Chondrocyte (in vitro differentiated cells): ENCODE results near the gene INPP5A. TPM values are rescaled to one million over a fixed set of nuclear protein-coding genes. Genes with fewer than 3 reads are reported as not detected.

ENCODE experiments used
- DNase-seq: peaks from one replicate; pipeline ENCODE4 v3.0.0; 2021; ENCODE audit warnings: mixed read lengths, low spot score
- H3K27ac Mint-ChIP-seq: one replicate; pipeline ENCODE4 v1.8.0; 2021; ENCODE audit warnings: mild to moderate bottlenecking, moderate library complexity, mixed read lengths; ENCODE audit not compliant: unreplicated experiment
- H3K27me3 Mint-ChIP-seq: 2 replicates; pipeline ENCODE4 v1.8.0; 2021; ENCODE audit warnings: low read depth, mixed read lengths
- H3K36me3 Mint-ChIP-seq: 2 replicates; pipeline ENCODE4 v1.8.0; 2021; ENCODE audit warnings: low read depth, mixed read lengths
- H3K4me1 Mint-ChIP-seq: 2 replicates; pipeline ENCODE4 v1.8.0; 2021; ENCODE audit warnings: low read depth, mild to moderate bottlenecking, mixed read lengths
- H3K4me3 Mint-ChIP-seq: one replicate; pipeline ENCODE4 v1.8.0; 2021; ENCODE audit warnings: mild to moderate bottlenecking, moderate library complexity, mixed read lengths; ENCODE audit not compliant: unreplicated experiment
- H3K9me3 Mint-ChIP-seq: 2 replicates; pipeline ENCODE4 v1.8.0; 2021; ENCODE audit warnings: low read depth, mixed read lengths
- CTCF ChIP-seq: fragments of 200-600 bp; sonication (generic); IDR thresholded peaks from 2 replicates; pipeline ENCODE4 v1.5.0; 2021; ENCODE audit warnings: antibody characterized with exemption, mild to moderate bottlenecking, moderate library complexity
- total RNA-seq: library from RNA; stranded (reverse); gene quantifications from 3 replicates; pipeline ENCODE4 v1.2.1, GENCODE V29; 2021

INPP5A gene
- total RNA-seq, 1 donor from 2014 or later, result 40.6 TPM

- no peak overlapping the region for H3K27ac Mint-ChIP-seq
- H3K4me3 Mint-ChIP-seq, result no peak overlapping the region
- peaks cover 3% of the 10 kb centered on the region for H3K36me3 Mint-ChIP-seq
- H3K4me1 Mint-ChIP-seq, result peaks cover 15% of the 10 kb centered on the region
- no peak for TF ChIP-seq CTCF
- DNase-seq, result peak; percentile 68
- peaks cover 12% of the 10 kb centered on the region for H3K27me3 Mint-ChIP-seq
- peaks cover 16% of the 10 kb centered on the region for H3K9me3 Mint-ChIP-seq
These were observed 10.1 kb upstream of the INPP5A start for GRCh38 chr10:132527339-132528063.

- H3K27ac Mint-ChIP-seq, result no peak overlapping the region
- no peak overlapping the region for H3K4me3 Mint-ChIP-seq
- H3K9me3 Mint-ChIP-seq, result peaks cover 17% of the 10 kb centered on the region
- H3K27me3 Mint-ChIP-seq, result peaks cover 12% of the 10 kb centered on the region
- H3K4me1 Mint-ChIP-seq, result peaks cover 22% of the 10 kb centered on the region
- H3K36me3 Mint-ChIP-seq, result peaks cover 3% of the 10 kb centered on the region
- TF ChIP-seq CTCF, result no peak
- DNase-seq, result peak; percentile 38
These were observed 9.4 kb upstream of the INPP5A start for GRCh38 chr10:132528064-132528691.

GRCh38 chr10:132532179-132532578, 5.4 kb upstream of the INPP5A start:
- Mint-ChIP-seq H3K4me3 (no peak overlapping the region), H3K27ac (no peak overlapping the region), H3K27me3 (peaks cover 6% of the 10 kb centered on the region), H3K9me3 (peaks cover 17% of the 10 kb centered on the region), H3K4me1 (peaks cover 41% of the 10 kb centered on the region), H3K36me3 (peaks cover 3% of the 10 kb centered on the region)
- no peak for TF ChIP-seq CTCF
- no peak for DNase-seq

GRCh38 chr10:132532749-132533560, 4.6 kb upstream of the INPP5A start:
- DNase-seq, result peak; percentile 40
- no peak for TF ChIP-seq CTCF
- peaks cover 3% of the 10 kb centered on the region for H3K36me3 Mint-ChIP-seq
- H3K27me3 Mint-ChIP-seq, result peaks cover 6% of the 10 kb centered on the region
- H3K9me3 Mint-ChIP-seq, result peaks cover 17% of the 10 kb centered on the region
- H3K4me3 Mint-ChIP-seq, result no peak overlapping the region
- H3K4me1 Mint-ChIP-seq, result peaks cover 38% of the 10 kb centered on the region
- peak overlapping the region; percentile 58 for H3K27ac Mint-ChIP-seq
